Stimulated activated CD8-positive, alpha-beta memory T cell treated with anti-CD3 and anti-CD28 coated beads, Interleukin-2, amount 100 ng/mL, for 48 hours (primary cell): ENCODE results near the gene IL27RA.

Source experiments
- DNase-seq, 2 donors: peaks; one replicate each; pipeline ENCODE4 v3.0.0-alpha.2; 2020; ENCODE audit warnings: low read depth in 2 of 2

Gene IL27RA

DNA sequence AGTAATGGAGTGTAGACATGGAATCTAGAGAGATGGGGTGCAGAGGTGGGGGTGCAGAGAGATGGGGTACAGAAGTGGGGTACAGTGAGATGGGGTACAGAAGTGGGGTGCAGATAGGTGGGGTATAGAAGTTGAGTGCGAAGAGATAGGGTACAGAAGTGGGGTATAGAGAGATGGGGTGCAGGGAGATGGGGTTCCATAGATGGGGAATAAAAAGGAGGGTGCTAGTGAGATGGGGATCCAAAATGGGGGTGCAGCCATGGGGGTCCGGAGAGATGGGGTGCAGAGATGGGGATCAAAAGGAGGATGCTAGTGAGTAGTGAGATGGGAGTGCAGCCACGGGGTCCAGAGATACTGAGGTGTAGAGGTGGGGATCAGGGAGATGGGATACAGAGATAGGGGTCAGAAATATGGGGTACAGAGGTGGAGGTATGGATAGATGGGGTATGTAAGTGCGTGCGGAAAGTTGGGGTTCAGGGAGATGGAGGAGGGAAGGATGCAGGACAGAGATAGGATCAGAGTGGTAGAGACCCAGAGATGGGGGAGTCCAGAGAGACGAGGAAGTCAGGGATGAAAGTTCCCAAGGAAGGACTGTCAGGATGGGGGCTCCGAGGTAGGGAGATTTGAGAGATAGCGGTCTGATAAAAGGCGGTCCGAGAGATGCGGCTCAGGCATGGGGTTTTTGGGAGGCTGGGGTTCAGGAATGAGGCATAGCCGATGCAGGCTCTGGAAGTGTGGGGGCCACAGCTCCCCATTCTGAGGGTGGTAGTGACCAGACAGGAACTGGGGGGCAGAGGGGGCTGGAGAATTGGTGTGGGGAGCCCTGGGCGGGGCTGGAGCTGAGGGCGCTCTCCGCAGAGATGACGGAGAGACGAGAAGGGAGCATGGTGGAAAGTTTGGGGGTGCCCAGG, 26.9 kb downstream of the IL27RA start:
- no peak for DNase-seq

DNA sequence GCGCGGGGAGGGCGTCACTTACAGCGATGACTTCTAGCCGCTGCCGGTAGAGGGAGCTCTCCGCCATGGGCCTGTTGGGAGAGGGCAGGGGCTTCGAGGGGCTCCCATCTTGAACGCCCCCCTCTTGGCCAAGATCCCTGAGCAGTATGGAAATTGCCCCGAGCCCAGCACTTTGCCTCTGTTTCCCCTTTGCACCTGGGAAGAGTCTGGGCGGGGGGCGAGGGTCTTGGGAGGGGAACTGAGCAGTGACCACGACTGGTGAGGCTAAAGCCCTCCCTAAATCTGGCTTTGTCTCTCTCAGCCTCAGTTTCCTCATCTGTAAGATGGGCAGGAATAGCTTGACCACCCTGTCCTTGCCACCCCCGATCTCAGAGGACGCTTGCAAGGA, 27.5 kb downstream of the IL27RA start:
- DNase-seq, result peak in 1 of 2 donors; percentile 56

DNA sequence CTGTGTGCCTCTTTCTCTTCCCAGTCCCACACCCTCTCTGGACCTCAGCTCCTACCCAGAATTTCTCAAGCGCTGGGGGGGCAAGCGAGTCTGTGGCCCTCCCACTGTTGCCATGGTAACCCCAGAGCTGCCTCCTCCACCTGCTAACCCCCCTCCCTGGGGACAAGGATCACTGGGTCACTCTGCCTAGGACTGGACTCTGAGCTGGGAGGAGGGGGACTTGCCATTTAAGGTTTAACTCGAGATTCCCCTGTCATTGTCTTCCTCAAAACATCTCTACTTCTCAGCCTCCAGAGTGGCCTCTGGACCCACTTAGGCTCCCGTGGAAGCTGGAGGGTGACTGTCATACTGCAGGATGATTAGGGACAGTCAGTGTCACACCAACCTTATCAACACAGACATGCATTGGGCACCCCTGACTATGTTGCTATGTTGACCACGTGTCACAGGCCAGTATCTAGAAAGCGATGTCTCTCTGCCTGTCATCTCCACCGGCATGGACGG, 28.1 kb downstream of the IL27RA start:
- DNase-seq, result no peak

DNA sequence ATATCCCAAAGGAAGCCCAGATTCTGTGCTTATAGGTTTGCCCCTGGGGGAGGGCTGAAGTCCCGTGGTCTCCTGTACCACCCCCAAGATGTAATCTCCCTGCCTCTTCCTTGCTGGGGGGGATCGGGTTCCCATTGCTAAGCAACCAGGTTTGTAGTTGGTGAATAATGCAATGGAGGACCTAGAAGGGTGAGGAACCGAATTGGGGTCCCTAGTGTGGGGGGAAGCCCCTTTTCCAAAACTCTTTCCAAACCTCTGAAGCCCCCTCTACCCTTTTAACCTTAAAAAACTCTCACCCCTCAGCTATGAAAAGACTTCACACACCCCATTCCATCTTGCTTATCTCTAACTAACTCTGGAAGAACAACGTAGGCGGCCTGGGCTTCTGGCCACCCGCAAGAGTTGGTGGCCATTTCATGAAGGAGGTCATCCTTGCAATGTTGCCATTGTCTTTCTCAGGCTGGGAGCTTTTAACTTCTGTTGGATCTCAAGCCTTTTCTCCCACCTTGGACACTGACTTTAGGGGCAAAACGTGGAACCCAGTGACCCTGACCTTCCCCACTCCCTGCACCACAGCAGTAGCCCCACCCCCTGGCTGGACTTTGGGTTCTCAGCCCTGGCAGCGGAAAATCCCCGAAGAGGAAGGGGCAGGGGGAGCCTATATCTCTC, 29.7 kb downstream of the IL27RA start:
- no peak for DNase-seq

DNA sequence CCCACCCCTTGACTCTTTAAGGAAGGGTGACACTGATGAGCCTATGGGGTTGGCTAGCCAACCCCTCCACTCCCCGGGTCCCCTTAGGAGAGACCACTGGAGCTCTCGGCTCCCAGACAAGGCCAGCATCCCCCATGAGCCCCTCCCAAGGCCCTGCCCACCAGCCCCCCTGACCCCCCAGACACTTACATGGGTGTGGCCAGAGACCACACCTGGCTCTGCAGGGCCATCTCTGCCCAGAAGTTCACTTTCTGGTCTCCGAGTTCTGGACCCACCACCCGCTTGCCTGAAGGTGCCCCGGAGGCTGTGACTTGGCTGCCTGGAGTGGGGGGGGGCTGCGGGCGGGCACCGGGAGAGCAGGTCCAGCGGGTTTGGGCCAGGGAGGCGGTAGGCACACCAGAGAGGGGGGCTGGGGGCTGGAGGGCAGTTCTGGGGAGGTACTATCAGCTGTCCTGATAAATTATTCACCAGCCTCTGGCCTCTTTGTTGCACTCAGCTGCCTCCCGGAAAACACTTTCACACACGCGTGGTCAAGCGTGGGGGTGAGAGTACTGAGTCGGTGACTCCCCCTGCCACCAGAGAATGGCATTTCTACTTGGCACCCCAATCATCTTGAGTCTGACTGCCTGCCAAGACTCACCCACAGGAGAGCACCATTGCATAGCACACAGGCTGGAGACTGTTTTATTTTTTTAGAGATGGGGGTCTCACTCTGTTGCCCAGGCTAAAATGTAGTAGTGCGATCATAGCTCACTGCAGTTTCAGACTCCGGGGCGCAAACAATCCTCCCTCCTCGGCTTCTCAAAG, 30.4 kb downstream of the IL27RA start, which contains the start of gene PALM3:
PALM3 (minus strand) TSS at position 326 of the 807 bp plus-strand sequence; CDS start at position 230, 96 bp downstream.
- DNase-seq, result no peak

DNA sequence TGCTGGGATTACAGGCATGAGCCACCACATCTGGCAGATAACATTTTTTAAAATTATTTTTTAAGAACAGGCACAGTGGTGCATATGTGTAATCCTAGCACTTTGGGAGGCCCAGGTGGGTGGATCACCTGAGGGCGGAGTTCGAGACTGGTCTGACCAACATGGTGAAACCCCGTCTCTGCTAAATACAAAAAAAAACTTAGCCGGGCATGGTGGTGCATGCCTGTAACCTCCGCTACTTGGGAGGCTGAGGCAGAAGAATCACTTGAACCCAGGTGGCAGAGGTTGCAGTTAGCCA, 30.9 kb downstream of the IL27RA start:
- DNase-seq, result no peak

DNA sequence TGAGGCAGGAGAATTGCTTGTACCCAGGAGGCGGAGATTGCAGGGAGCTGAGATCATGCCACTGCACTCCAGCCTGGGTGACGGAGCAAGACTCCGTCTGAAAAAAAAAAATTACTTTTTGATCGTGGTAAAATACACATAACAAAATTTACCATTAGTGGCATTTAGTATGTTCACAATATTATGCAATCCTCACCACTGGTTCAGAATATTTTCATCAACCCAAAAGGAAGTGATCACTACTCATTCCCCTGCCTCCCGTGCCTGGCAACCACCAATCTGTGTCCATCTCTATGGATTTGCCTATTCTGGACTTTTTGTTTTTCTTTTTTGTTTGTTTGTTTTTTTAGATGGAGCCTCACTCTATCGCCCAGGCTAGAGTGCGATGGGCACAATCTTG, 31.5 kb downstream of the IL27RA start:
- no peak for DNase-seq

DNA sequence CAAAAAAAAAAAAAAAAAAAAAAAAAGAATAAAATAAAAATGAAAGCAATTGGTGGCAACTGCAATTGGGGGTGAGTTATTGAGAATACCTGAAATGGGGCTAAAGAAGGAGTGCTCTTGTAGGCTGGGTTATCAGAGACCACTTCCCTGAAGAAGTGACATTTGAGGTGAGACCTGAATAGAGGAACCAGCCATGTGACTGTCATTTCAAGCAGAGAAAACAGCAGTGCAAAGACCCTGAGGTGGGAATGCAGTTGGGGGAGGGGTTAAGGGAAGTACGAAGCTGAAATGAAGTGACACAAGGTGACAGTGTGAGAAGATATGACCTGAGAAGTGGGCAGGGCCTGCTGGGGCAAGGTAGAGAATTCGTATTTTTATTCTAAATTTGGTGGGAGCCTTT, 34.6 kb downstream of the IL27RA start:
- no peak for DNase-seq

DNA sequence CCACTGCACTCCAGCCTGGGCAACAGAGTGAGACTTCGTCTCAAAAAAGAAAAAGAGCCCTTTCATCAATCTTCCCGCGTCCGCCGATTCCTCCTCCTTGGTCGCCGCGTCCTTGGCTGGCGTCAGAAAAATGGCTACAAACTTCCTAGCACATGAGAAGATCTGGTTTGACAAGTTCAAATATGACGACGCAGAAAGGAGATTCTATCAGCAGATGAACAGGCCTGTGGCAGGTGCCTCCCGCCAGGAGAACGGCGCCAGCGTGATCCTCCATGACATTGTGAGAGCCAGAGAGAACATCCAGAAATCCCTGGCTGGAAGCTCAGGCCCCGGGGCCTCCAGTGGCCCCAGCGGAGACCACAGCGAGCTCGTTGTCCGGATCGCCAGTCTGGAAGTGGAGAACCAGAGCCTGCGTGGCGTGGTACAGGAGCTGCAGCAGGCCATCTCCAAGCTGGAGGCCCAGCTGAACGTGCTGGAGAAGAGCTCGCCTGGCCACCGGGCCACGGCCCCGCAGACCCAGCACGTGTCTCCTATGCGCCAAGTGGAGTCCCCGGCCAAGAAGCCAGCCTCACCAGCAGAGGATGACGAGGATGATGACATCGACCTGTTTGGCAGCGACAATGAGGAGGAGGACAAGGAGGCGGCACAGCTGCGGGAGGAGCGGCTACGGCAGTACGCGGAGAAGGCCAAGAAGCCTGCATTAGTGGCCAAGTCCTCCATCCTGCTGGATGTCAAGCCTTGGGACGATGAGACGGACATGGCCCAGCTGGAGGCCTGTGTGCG, 38.9 kb downstream of the IL27RA start:
- DNase-seq, result no peak

DNA sequence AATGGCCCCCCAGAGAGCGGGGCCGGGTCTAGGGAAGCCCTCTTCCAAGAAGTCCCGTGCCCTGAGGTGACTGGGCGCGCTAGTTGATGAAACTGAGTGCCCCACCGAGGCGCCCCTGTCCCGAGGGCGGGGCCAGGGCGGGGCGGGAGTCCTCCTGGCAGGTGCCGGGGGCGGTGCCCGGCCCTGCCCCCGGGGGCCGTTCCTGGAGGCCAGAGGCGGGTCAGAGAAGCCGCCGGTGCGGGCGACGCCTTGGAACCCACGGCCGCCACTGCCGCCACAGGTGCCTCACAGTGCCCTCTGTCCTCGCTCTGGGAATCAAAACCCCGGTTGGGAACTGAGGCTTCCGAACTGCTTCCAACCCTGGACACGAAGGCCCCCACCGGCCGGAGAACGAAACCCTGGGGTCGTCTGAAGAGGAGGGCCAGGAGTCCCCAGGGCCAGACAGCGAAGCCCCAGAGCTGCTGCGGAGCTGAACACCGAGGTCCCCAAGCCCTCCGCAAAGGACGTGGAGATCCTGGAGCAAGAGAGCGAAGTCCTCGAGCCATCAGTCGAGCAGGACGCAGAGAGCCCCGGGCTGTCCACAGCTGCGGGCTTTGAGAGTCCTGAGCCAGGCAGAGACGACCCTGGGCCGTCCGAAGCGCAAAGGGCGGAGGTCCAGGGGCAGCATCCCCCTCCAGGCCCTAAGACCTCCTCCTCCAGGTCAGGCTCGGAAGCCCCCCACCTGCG, 41.1 kb downstream of the IL27RA start, which contains the start of gene MISP3:
MISP3 (plus strand) TSS at position 252 of the 726 bp plus-strand sequence. CDS start 524 bp downstream, outside the sequence.
- peak in 1 of 2 donors; percentile 42 for DNase-seq

DNA sequence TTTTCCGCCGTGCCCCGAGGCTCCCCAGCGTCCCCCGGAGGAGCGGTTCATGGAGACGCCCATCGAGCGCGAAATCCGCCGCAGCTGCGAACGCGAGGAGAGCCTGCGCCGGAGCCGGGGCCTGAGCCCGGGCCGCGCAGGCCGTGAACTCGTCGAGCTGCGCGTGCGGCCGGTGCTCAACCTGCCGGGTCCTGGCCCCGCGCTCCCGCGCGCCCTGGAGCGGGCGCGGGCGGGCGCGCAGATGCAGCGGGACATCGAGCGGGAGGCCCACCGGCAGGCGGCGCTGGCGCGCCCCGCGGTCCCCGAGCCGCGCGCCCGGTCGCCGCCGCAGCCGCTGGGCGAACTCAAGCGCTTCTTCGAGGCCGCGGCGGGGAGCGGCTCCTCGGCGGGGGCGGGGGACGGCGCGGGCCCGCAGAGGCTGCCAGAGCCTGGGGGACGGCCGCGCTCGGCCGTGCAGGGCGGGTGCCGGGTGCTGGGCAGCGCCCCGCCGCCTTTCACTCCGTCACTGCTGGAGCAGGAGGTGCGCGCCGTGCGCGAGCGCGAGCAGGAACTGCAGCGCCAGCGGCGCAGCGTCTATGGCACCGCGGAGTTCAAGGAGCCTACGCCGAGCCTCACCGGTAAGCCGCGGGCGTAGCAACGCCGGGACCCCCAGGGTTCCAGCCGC, 41.8 kb downstream of the IL27RA start:
- peak; percentile 60 to 65 for DNase-seq

DNA sequence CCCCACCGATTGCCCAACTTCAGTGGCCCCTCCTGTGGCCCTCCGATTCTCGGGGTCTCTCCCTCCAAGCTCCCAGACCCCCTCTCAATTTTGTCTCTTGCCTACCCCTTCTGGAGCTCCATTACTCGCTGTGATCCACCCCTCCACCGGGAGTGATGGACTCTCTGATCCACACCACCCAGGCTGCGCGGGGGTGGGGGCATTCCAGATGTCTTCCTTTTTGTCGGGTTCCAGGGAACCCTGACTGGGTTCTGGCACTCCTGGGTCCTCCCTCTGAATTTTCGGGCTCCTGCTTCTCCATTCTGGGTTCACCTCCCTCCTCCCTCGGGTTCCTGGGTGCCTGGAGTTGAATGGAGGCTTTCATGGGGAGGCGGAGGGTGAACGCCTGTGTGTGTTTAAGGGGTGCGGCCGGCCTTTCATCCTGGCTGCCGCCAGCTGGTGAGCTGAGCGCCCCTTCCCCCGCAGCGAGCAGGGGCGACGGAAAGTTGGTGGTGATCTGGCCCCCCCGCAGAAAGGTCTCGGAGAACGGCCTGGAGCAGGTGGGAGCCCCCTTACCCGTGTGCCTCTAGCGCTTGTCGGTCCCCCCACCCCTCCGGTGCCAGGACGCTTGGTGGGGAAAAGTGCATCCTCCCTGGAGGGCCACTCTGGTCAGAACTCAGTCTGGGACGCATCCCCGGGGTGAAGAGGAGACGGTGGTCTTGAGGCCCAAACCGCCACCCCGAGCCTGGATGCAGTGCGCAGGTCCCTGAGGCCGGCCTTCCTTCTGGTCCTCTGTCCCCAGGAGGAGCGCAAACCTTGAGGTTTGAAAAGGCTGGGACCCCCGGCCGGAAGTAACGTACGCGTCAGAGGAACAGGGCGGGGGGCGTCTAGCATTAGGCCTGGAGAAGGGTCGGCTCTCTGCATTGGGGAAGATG, 42.6 kb downstream of the IL27RA start:
- DNase-seq, result no peak

DNA sequence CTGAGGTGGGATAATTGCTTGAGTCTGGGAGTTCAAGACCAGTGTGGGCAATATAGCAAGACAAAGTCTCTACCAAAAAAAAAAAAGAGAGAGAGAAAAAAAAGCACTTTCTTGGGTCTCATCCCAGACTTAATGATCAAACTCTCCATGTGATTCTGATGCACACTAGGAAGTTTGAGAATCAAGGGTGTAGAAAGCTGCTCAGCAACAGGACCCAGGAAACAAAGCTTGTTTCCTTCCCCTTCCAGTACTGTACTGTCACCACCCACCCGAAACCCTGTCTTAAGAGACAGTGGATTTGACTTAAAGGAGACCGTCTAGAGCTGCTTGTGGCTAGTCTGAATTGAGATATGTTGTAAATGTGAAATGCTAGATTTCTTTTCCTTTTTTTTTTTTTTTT, 46.8 kb downstream of the IL27RA start:
- DNase-seq, result no peak

DNA sequence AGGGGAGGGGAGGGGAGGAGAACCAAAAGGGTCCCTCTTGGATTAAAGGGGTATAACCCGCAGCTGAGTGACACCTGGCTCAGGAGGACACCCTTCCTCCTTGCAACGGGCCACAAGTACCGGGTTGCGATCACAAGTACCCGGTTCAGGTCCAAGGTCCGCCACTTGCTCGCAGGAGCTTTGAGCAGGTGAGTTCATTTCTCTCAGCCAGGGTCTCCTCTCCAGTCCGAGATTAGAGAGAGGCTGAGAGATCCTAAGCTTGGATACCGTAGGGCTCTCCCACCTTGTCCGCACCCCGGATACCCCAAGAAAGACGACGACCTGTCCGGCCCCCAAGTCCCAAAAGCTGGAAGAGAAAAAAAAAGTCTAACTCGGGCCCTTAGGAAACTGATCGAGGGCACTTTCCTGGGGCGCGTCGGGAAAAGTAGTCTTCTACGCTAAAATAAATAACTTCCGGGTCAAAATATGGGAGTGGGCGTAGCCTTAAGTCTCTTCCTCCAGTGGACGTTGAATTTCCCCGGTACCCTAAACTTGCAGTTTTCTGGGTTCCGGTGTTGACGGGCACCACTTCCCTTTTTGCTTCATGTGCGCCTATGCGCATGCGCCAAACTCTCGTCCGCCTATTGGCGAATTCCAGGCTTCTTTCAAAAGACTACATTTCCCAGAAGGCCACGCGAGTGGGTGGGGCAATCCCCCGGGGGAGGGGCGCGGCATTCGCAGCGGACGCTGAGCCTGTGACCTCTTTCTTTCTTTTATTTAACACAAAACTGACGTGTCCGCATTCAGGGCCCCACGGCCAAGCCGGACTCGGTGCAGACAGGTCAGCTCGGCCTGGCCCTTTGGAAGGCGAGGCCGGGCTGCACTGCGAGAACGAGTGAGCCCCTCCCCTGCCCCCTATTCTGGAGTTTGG, 49.6 kb downstream of the IL27RA start:
- peak; percentile 98 for DNase-seq

DNA sequence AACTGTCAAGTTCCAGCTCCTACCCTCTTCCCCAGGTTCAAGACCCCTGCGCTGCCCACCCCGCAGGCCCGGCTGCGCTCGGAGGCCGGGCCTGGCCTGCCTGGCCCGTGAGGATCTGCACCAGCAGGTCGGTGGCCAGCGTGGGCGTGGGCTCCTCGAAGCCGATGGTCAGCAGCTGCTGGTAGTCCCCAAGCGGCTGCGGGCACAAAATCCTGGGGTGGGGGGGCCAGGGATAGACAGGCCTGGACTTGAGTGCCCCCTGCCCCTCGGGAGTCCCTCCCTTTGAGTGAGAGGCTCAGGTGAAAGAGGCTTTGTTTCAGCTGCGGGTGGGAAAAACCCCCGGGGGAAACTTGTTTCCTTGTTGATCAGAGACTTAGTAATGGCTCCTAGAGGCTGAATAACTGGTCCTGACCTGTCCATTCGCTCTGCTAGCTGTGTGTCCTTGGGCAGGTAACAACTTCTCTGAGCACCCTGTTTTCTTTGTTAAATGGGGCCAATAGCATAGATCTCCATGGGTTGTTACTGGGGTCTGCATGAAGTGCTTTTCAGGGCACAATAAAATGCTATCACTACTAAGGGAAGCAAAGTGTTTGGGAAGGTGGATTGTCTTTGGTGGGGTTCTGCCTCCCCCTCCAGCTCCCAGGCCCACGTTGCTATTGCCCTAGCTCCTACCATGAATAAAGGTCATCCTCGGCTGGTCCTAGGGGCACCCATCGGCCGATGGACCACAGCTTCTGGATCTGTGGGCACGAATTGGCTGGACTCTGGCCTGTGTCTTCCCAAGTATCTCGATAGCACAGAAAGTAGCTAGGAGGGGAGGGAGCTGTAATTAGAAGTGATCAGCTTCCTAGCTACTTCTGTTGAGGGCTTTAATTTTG, 50.5 kb downstream of the IL27RA start:
- DNase-seq, result no peak

DNA sequence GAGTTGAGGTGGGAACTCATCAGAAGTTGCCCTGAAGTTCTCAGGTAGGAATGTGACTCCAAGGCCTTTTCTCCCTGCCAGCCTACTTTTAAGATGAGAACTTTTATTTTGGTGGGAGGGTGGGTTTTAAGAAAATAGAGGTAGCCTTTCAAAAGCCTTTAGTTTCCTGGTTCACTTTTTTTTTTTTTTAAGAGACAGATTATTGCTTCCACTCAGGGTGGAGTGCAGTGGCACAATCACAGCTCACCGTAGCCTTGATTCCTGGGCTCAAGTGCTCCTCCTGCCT, 51.1 kb downstream of the IL27RA start:
- no peak for DNase-seq
